CD4-positive, alpha-beta T cell treated with Interleukin-15 for 4 hours (primary cell): ENCODE data around the gene F10.

ENCODE experiments used
- DNase-seq: peaks from one replicate; pipeline ENCODE4 v3.0.0-alpha.2; 2020; ENCODE audit warnings: low spot score

The F10 gene

GRCh38 chr13:113117335-113117872 is 5.2 kb upstream of the F10 start:
- DNase-seq: no peak

GRCh38 chr13:113117911-113118260 is 4.7 kb upstream of the F10 start:
- no peak for DNase-seq

GRCh38 chr13:113118261-113119021 is 4.2 kb upstream of the F10 start:
- no peak for DNase-seq

- DNase-seq: no peak
Observed at GRCh38 chr13:113119166-113119821, 3.3 kb upstream of the F10 start.

- no peak for DNase-seq
Observed at GRCh38 chr13:113119822-113120189, 2.8 kb upstream of the F10 start.

GRCh38 chr13:113120300-113121182 is 2.1 kb upstream of the F10 start:
- no peak for DNase-seq

- no peak for DNase-seq
Observed at GRCh38 chr13:113121183-113121927, 1.2 kb upstream of the F10 start.

- no peak for DNase-seq
Observed at GRCh38 chr13:113121928-113122471, 599 bp upstream of the F10 start.

- DNase-seq: no peak
Observed at GRCh38 chr13:113123226-113124201, 915 bp downstream of the F10 start.

- no peak for DNase-seq
Observed at GRCh38 chr13:113124211-113124970, 1.8 kb downstream of the F10 start.

GRCh38 chr13:113125506-113126264 is 3.1 kb downstream of the F10 start:
- no peak for DNase-seq

- no peak for DNase-seq
Observed at GRCh38 chr13:113126265-113127150, 3.9 kb downstream of the F10 start.

GRCh38 chr13:113129480-113129879 is 6.9 kb downstream of the F10 start:
- DNase-seq: no peak

GRCh38 chr13:113129921-113130750 is 7.5 kb downstream of the F10 start:
- DNase-seq: peak; percentile 33

- DNase-seq: no peak
Observed at GRCh38 chr13:113135281-113135760, 12.7 kb downstream of the F10 start.

GRCh38 chr13:113137691-113138298 is 15.2 kb downstream of the F10 start:
- no peak for DNase-seq
